HepG2 (cell line): ENCODE measurements around the gene DTYMK. TPM values are rescaled to one million over a fixed set of nuclear protein-coding genes. Genes with fewer than 3 reads are reported as not detected.

Source experiments
- CC2D1A ChIP-seq: sonication (generic); formaldehyde crosslinking; IDR thresholded peaks from 2 replicates; pipeline ENCODE4 v1.8.1; 2023; ENCODE audit warnings: mild to moderate bottlenecking, missing genetic modification reagents
- GFI1 ChIP-seq: sonication (generic); formaldehyde crosslinking; IDR thresholded peaks from 2 replicates; pipeline ENCODE4 v1.5.0; 2020; ENCODE audit warnings: missing genetic modification reagents, mild to moderate bottlenecking, borderline replicate concordance
- HHEX ChIP-seq: IDR thresholded peaks from 2 replicates; pipeline ENCODE4 v1.6.1; 2016; ENCODE audit warnings: control low read depth
- HMG20B ChIP-seq: conservative IDR thresholded peaks from 2 replicates; pipeline ENCODE4 v1.6.1; 2016; ENCODE audit warnings: missing genetic modification reagents, missing compliant biosample characterization
- KLF16 ChIP-seq, 2 experiments: sonication (generic) in 1 of 2; formaldehyde crosslinking in 1 of 2; IDR thresholded peaks; 2 replicates each; pipeline versions ENCODE4 v1.6.1 to v1.8.0; 2016 to 2023; ENCODE audit warnings: missing genetic modification reagents in 2 of 2, missing compliant biosample characterization in 1 of 2
- MAZ ChIP-seq, 2 experiments: sonication (generic) in 1 of 2; formaldehyde crosslinking in 1 of 2; IDR thresholded peaks; 2 replicates each; pipeline versions ENCODE4 v1.5.0 to v1.6.1; 2012 to 2020; ENCODE audit warnings: low read depth in 2 of 2, mild to moderate bottlenecking in 2 of 2, borderline replicate concordance in 1 of 2, improper control_type of control experiment in 1 of 2, low read length in 1 of 2, missing genetic modification reagents in 1 of 2, moderate library complexity in 1 of 2
- NFIB ChIP-seq: sonication (generic); formaldehyde crosslinking; IDR thresholded peaks from 2 replicates; pipeline ENCODE4 v1.9.0; 2021; ENCODE audit warnings: missing genetic modification reagents, mild to moderate bottlenecking, borderline replicate concordance
- NR3C1 ChIP-seq: sonication (generic); formaldehyde crosslinking; IDR thresholded peaks from 2 replicates; pipeline ENCODE4 v1.4.0; 2020; ENCODE audit warnings: missing genetic modification reagents
- REXO4 ChIP-seq: sonication (generic); formaldehyde crosslinking; IDR thresholded peaks from 2 replicates; pipeline ENCODE4 v1.8.0; 2022; ENCODE audit warnings: missing genetic modification reagents, mild to moderate bottlenecking, borderline replicate concordance
- RNF219 ChIP-seq: sonication (generic); formaldehyde crosslinking; IDR thresholded peaks from 2 replicates; pipeline ENCODE4 v1.5.0; 2020; ENCODE audit warnings: mild to moderate bottlenecking, missing genetic modification reagents
- SALL1 ChIP-seq: sonication (generic); formaldehyde crosslinking; IDR thresholded peaks from 2 replicates; pipeline ENCODE4 v1.8.0; 2022; ENCODE audit warnings: mild to moderate bottlenecking, missing genetic modification reagents
- TAF15 ChIP-seq: fragments of 200-400 bp; formaldehyde crosslinking; IDR thresholded peaks from one replicate; pipeline ENCODE4 v1.6.1; 2018; ENCODE audit warnings: mild to moderate bottlenecking, low read depth, low read length; ENCODE audit not compliant: poor library complexity, severe bottlenecking
- ZKSCAN1 ChIP-seq: fragments of 150-350 bp; IDR thresholded peaks from 2 replicates; pipeline ENCODE4 v1.6.1; 2014; ENCODE audit warnings: low read length
- ZNF160 ChIP-seq: sonication (generic); formaldehyde crosslinking; IDR thresholded peaks from 2 replicates; pipeline ENCODE4 v1.8.0; 2022; ENCODE audit warnings: mild to moderate bottlenecking, inconsistent platforms, missing genetic modification reagents
- ZNF264 ChIP-seq: sonication (generic); formaldehyde crosslinking; IDR thresholded peaks from 2 replicates; pipeline ENCODE4 v1.4.0; 2020; ENCODE audit warnings: missing genetic modification reagents
- ZNF713 ChIP-seq: sonication (generic); formaldehyde crosslinking; IDR thresholded peaks from 2 replicates; pipeline ENCODE4 v1.4.0; 2020; ENCODE audit warnings: mild to moderate bottlenecking, missing genetic modification reagents
- polyA plus RNA-seq, 8 experiments: library from polyadenylated mRNA; depleted of rRNA in 3 of 8; stranded (reverse) in 7 of 8; unstranded in 1 of 8; fragments of >200 nt; fragmentation: Illumina TruSeq in 4 of 8; extraction: Trizol in 4 of 8; gene quantifications; 2 replicates each; pipeline versions ENCODE4 v1.2.1 to v1.2.3, GENCODE V29; 2011 to 2016; ENCODE audit warnings: low read depth in 4 of 8, missing spikeins in 1 of 8, mixed read lengths in 1 of 8; ENCODE audit not compliant: insufficient read depth in 1 of 8
- total RNA-seq, 5 experiments: library from RNA; depleted of rRNA; stranded (reverse); fragments of >200 nt; fragmentation: Illumina TruSeq; extraction: Trizol; gene quantifications; 2 replicates each; pipeline ENCODE4 v1.2.3, GENCODE V29; 2016; ENCODE audit warnings: low read depth in 1 of 5
- TF ChIP-seq, protein P1 (sequence below): fragments of 450-650 bp; IDR thresholded peaks from 2 replicates; pipeline ENCODE4 v1.6.1; 2017; ENCODE audit warnings: mild to moderate bottlenecking
- TF ChIP-seq, protein P2 (sequence below): sonication (generic); formaldehyde crosslinking; IDR thresholded peaks from 2 replicates; pipeline ENCODE4 v1.4.0; 2020; ENCODE audit warnings: missing genetic modification reagents, mild to moderate bottlenecking, borderline replicate concordance
- TF ChIP-seq, protein P3 (sequence below): sonication (generic); IDR thresholded peaks from 2 replicates; pipeline ENCODE4 v1.6.1; 2016; ENCODE audit warnings: low read depth, borderline replicate concordance

DTYMK gene
- total and polyA plus RNA-seq, 2 of the 13 experiments (the other 11 are each of a cell fraction or from before 2014, with no cell fraction given): 57.5 to 134 TPM

GRCh38 chr2:241703032-241703604, 16.5 kb upstream of the DTYMK start (continued):
- TF ChIP-seq RNF219 (CRISPR knock-in tag) (no peak), NR3C1 (CRISPR knock-in tag) (no peak), ZNF160 (CRISPR knock-in tag) (no peak), ZKSCAN1 (no peak), NFIB (CRISPR knock-in tag) (peak; percentile 14; the same call in 1 of the 2 replicates), HHEX (CRISPR knock-in tag) (no peak), GFI1 (CRISPR knock-in tag) (no peak), TAF15 (no peak), KLF16 (CRISPR knock-in tag; IDR thresholded peaks at IDR 0.05) (no peak), MAZ (IDR thresholded peaks at IDR 0.05; ENCODE audit: borderline replicate concordance, low read depth, low read length) (no peak), MAZ (CRISPR knock-in tag; IDR thresholded peaks at IDR 0.05; ENCODE audit: low read depth) (no peak), REXO4 (CRISPR knock-in tag) (no peak), CC2D1A (CRISPR knock-in tag) (no peak), SALL1 (CRISPR knock-in tag) (no peak), HMG20B (CRISPR knock-in tag) (no peak), ZNF713 (CRISPR knock-in tag) (no peak), ZNF264 (CRISPR knock-in tag) (no peak)
- TF ChIP-seq, protein P1, sequence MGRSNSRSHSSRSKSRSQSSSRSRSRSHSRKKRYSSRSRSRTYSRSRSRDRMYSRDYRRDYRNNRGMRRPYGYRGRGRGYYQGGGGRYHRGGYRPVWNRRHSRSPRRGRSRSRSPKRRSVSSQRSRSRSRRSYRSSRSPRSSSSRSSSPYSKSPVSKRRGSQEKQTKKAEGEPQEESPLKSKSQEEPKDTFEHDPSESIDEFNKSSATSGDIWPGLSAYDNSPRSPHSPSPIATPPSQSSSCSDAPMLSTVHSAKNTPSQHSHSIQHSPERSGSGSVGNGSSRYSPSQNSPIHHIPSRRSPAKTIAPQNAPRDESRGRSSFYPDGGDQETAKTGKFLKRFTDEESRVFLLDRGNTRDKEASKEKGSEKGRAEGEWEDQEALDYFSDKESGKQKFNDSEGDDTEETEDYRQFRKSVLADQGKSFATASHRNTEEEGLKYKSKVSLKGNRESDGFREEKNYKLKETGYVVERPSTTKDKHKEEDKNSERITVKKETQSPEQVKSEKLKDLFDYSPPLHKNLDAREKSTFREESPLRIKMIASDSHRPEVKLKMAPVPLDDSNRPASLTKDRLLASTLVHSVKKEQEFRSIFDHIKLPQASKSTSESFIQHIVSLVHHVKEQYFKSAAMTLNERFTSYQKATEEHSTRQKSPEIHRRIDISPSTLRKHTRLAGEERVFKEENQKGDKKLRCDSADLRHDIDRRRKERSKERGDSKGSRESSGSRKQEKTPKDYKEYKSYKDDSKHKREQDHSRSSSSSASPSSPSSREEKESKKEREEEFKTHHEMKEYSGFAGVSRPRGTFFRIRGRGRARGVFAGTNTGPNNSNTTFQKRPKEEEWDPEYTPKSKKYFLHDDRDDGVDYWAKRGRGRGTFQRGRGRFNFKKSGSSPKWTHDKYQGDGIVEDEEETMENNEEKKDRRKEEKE: no peak
- TF ChIP-seq, protein P2, sequence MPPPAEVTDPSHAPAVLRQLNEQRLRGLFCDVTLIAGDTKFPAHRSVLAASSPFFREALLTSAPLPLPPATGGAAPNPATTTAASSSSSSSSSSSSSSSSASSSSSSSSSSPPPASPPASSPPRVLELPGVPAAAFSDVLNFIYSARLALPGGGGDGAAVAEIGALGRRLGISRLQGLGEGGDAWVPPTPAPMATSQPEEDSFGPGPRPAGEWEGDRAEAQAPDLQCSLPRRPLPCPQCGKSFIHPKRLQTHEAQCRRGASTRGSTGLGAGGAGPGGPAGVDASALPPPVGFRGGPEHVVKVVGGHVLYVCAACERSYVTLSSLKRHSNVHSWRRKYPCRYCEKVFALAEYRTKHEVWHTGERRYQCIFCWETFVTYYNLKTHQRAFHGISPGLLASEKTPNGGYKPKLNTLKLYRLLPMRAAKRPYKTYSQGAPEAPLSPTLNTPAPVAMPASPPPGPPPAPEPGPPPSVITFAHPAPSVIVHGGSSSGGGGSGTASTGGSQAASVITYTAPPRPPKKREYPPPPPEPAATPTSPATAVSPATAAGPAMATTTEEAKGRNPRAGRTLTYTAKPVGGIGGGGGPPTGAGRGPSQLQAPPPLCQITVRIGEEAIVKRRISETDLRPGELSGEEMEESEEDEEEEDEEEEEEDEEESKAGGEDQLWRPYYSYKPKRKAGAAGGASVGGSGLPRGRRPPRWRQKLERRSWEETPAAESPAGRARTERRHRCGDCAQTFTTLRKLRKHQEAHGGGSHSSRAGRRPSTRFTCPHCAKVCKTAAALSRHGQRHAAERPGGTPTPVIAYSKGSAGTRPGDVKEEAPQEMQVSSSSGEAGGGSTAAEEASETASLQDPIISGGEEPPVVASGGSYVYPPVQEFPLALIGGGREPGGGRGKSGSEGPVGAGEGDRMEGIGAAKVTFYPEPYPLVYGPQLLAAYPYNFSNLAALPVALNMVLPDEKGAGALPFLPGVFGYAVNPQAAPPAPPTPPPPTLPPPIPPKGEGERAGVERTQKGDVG (CRISPR knock-in tag): no peak
- TF ChIP-seq, protein P3, sequence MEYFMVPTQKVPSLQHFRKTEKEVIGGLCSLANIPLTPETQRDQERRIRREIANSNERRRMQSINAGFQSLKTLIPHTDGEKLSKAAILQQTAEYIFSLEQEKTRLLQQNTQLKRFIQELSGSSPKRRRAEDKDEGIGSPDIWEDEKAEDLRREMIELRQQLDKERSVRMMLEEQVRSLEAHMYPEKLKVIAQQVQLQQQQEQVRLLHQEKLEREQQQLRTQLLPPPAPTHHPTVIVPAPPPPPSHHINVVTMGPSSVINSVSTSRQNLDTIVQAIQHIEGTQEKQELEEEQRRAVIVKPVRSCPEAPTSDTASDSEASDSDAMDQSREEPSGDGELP: peak; percentile 16; the same call in 1 of the 2 replicates
